GM12874 (cell line): ENCODE results near the gene SSTR5.

Source experiments
- CTCF ChIP-seq: IDR thresholded peaks from 2 replicates; pipeline ENCODE4 v1.5.1; 2011; ENCODE audit warnings: low read depth, mild to moderate bottlenecking, control low read depth, low read length, moderate library complexity; ENCODE audit not compliant: insufficient read depth

SSTR5 gene

GRCh38 chr16:1129106-1129960 is 56.8 kb downstream of the SSTR5 start:
- no peak for TF ChIP-seq CTCF

- TF ChIP-seq CTCF: no peak
These were observed 57.8 kb downstream of the SSTR5 start for GRCh38 chr16:1130382-1130781.
